HG03558 (cell line): ENCODE results near the gene NDUFAF2.
"Not testable (repeated sequence)": the region's sequence is repeated elsewhere in the genome, so short reads cannot be mapped to it uniquely, and the experiment has no call there.

Experiments
- ATAC-seq: cut with Tn5 transposase; IDR thresholded peaks from one replicate; pipeline ENCODE4 v1.9.1; 2021; ENCODE audit warnings: moderate number of reproducible peaks; ENCODE audit not compliant: unreplicated experiment; ENCODE audit errors: extremely low read depth

The NDUFAF2 gene

DNA sequence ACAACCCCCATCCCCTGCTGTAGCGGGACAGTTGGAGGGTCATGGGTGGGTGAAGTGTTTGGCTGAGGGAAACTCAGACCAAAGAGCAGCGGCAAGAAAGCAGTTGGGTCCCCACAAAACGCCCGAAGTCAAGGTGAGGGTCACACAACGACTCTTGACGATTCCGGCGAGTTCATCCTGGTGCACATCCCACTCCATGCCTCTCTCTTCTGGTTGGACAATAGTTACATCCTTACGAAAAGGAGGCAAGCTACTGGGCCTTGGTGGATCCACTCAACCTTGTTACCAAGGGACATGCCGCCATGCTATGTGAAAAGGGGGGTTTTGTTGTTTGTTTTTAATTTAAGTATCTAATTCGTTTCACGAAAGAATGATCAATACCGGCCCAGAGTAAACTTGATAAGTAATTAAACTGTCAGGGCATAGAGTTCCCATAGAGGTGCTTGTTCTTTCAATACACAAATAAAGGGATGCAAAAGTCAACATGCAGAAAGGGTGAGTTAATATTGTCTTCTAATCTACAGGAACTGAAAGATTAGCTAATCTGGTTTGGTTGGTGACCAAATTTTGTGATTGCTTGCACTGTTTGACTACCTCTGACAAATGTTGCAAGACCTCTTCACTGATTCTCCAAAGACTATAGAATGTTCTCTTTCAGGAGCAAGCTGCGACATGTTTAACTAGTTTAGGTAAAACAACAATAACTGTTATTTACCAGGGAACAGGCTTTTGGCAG is 218.0 kb downstream of the NDUFAF2 start:
- ATAC-seq = no peak

DNA sequence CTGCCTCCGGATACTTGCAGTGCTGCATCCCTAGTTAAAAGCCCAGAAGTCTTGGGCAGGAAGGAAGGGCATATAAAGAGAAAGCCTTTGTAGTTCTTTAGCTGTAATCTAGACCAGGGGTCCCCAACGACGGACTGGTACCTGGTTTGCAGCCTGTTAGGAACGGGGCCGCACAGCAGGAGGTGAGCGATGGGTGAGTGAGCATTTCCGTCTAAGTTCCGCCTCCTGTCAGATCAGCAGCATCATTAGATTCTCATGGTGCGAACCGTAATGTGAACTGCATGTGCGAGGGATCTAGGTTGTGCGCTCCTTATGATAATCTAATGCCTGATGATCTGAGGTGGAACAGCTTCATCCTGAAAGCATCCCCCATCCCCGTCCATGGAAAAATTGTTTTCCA is 218.9 kb downstream of the NDUFAF2 start:
- no peak for ATAC-seq

GRCh38 chr5:61167382-61167781 is 222.4 kb downstream of the NDUFAF2 start:
- ATAC-seq = no peak

DNA sequence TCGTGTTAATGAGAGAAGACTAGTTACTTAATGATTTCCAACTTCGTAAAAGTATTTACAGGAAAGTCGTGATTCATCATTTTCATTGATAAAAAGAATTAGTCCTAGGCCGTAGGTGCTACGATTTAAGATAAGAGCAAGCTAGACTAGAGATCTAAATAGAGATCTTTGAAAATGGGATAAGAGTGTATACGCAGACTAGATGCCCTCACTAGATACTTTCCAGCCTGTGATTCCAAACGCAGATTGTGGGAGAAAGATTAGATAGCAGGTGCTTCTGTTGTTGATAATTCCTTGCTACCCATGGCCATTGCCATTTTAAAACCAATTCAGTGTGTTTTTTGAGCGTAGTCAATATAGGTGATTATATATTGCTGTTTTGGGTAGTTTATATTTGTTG is 223.9 kb downstream of the NDUFAF2 start:
- no peak for ATAC-seq

DNA sequence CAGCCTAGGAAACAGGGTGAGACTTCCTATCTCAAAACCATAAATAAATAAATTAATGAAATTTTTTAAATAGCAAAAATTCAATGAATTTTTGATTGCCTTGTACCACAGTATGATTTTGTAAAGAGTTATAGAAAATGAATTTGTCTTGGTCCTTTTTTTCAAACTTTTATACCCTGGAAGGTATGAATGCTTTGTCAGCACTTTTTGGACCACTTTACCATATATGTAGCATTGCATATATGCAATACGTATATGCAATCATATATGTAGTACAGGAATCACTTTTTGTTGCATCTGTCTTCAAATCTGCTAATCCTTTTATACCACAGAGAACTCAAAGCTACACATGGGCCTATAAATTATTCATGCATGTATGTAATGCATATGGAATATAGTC is 226.5 kb downstream of the NDUFAF2 start:
- ATAC-seq = no peak

- ATAC-seq = no peak
Observed at GRCh38 chr5:61176631-61177030, 231.6 kb downstream of the NDUFAF2 start.

GRCh38 chr5:61177070-61177469 is 232.1 kb downstream of the NDUFAF2 start:
- no peak for ATAC-seq

DNA sequence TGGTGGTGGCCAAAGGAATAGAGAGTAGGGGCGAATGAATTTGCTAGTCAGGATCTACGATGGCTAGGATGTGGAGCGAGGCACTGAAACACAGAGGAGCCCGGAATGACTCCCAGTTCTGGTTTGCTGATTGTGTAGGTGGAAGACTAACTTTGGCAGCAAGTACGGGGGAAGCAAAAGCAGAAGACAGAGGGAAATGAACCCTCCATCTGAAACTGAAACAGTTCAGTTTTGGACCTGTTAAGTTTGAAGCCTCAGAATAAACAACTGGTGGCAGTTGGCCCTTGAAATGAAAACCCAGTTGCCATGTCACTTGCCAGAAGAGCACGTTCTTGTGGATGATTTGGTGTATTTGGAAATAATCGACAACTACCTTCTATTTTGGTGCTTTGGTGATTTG is 232.7 kb downstream of the NDUFAF2 start:
- peak; percentile 63 for ATAC-seq

- ATAC-seq = no peak
Observed at GRCh38 chr5:61178702-61179101, 233.7 kb downstream of the NDUFAF2 start.

DNA sequence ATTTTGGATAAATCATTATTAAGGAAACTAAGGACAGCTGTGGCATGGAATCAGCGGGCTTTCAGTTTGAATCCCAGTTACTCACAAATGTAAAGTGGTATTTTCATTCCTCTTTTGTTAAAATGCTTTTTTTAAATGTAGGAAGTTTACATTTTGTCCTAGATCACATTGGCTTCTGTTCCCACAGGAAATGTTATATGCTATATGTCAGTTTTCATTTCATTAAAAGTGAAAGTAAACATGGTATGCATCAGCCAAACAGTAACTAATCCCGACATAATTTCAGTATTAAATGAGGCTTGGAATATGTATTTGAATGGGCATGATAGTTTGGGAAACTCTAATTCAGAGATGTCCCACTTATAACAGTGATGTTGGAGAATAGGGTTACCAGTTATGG is 235.9 kb downstream of the NDUFAF2 start:
- no peak for ATAC-seq

- no peak for ATAC-seq
Observed at GRCh38 chr5:61182449-61182848, 237.4 kb downstream of the NDUFAF2 start.

DNA sequence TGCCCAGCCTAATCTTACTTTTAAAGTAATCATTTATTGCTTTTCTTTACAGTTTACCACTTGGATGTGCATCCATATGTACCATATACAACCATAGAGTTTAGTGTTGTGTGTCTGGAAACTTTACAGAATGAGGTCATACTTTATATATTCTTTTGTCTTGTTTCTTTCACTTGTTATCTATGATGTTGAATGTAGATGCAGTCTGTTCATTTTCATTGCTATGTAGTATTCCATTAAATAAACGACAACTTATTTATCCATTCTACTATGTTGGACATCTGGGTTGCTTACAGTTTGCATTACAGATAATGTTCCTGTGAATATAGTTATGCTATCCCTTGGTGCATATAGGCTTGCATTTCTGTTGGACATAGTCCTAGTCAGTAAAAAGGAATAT is 238.5 kb downstream of the NDUFAF2 start:
- no peak for ATAC-seq

DNA sequence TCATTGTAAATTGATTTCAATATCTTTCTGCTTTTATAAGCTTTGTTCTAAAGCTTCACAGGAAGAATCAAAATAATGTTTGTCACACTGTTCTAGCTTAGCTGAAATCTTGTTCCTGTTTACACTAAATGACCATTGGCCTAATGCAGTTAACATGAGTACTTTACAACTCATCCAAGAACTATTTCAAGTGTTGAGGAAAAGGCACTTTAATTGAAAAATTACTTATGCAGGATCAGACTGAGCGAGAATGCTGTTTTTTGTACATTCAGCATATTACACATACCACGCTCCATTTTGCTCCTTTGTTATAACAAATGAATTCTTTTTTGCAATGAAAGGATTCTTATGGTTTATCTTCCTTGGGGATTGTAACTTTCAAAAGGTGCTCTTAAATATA is 239.7 kb downstream of the NDUFAF2 start:
- ATAC-seq = no peak

DNA sequence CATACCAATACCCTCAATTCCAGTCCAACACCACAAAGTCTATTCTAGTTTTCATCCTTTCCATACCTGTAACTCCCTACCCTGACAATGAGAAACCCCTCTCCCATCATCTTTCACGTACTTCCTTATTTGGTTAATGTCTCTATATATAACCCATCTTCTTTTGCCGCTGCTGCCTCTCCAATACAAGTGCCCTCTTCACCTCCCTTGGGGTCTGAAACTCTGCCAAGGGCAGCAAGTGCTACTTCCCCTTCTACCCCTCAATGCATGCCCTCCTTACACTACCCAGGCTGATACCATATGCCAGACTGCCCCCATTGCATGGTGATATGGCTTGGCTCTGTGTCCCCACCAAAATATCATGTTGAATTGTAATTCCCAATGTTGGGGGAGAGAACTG is 241.6 kb downstream of the NDUFAF2 start:
- ATAC-seq = no peak

- not testable (repeated sequence) for ATAC-seq
Observed at GRCh38 chr5:61187352-61187751, 242.3 kb downstream of the NDUFAF2 start.

DNA sequence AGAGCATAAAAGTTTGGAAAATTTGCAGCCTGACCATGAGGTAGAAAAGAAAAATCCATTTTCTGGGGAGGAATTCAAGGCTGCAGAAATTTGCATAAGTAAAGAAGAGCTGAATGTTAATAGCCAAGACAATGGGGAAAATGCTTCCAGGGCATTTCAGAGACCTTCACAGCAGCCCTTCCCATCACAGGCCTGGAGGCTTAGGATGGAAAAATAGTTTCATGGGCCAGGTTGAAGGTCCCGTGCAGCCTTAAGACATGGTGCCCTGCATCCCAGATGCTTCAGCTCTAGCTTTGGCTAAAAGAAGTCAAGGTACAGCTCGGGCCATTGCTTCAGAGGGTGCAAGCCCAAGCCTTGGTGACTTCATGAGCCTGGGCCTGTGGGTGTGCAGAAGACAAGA is 242.8 kb downstream of the NDUFAF2 start:
- ATAC-seq = not testable (repeated sequence)

- no peak for ATAC-seq
Observed at GRCh38 chr5:61198606-61199005, 253.6 kb downstream of the NDUFAF2 start.

DNA sequence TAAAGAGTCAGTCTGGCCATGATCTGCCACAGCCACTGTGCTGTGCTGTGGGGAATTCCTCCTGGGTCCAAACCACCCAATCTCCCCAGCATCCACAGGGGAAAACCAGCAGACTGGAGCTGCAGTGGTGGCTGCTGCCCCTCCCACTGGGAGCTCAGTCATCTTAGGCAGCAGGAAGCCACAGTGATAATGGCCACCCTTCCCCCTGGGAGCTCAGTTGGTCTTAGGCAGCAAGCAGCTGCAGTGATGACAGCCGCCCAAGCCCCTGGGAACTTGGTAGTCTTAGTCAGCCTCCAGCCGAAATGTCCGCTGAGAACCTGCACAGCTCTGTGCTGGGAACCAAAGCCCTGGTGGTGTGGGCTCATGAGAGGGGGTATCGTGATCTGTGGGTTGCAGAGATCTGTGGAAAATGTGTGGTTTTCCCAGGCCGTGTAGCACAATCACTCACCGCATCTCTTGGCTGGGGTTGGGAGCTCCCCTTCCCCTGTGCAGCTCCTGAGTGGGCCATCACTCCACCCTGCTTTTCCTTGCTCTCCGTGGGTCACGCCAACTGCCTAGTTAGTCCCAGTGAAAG is 255.7 kb downstream of the NDUFAF2 start:
- no peak for ATAC-seq

DNA sequence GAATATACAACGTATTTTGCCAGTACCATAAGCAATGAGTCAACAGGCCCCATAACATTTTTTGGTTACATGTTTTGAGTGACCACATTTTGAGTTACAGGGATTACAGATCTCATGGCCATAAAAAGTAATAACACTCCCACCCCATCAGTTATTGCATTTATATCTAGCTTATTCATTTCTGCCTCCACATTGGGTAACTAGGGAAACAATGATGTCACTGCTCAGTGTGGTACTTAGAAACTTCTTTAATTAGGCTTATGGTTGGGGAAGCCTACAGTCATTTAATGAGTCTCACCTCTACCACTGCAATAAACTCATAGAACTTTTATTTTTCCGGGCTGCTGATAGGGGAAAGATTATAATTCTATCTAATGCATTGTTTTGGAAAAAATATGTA is 257.2 kb downstream of the NDUFAF2 start:
- no peak for ATAC-seq
